Panc1 (cell line): ENCODE results near the gene DAZAP1.

Source experiments
- CTCF ChIP-seq: fragments of 450-650 bp; IDR thresholded peaks from 2 replicates; pipeline ENCODE4 v1.5.1; 2017; ENCODE audit warnings: mild to moderate bottlenecking
- POLR2AphosphoS5 ChIP-seq: IDR thresholded peaks from 2 replicates; pipeline ENCODE4 v1.6.1; 2012; ENCODE audit warnings: mild to moderate bottlenecking, low read depth, low read length, moderate library complexity
- REST ChIP-seq, 2 experiments: IDR thresholded peaks; 2 replicates each; pipeline ENCODE4 v1.6.1; 2011 to 2012; ENCODE audit warnings: low read depth in 2 of 2, control low read depth in 1 of 2, low read length in 1 of 2, mild to moderate bottlenecking in 1 of 2, moderate library complexity in 1 of 2; ENCODE audit not compliant: insufficient read depth in 1 of 2

- TF ChIP-seq CTCF (no peak), POLR2AphosphoS5 (no peak), REST (IDR thresholded peaks at IDR 0.05; ENCODE audit: insufficient read depth in 1 of 2, low read depth in 2 of 2, low read length in 1 of 2) (no peak)
Measured at GRCh38 chr19:1392939-1393530, 14.4 kb upstream of the DAZAP1 start.
